Stimulated activated CD4-positive, alpha-beta T cell treated with anti-CD3 and anti-CD28 coated beads, TNF-alpha, amount 100 ng/mL, for 4 hours (primary cell): ENCODE data around the gene RAB10.
"Not testable (repeated sequence)": the region's sequence is repeated elsewhere in the genome, so short reads cannot be mapped to it uniquely, and the experiment has no call there.

Experiments
- DNase-seq, 3 experiments: peaks; one replicate each; pipeline ENCODE4 v3.0.0-alpha.2; 2020; ENCODE audit warnings: low read depth in 3 of 3

RAB10 gene

DNA sequence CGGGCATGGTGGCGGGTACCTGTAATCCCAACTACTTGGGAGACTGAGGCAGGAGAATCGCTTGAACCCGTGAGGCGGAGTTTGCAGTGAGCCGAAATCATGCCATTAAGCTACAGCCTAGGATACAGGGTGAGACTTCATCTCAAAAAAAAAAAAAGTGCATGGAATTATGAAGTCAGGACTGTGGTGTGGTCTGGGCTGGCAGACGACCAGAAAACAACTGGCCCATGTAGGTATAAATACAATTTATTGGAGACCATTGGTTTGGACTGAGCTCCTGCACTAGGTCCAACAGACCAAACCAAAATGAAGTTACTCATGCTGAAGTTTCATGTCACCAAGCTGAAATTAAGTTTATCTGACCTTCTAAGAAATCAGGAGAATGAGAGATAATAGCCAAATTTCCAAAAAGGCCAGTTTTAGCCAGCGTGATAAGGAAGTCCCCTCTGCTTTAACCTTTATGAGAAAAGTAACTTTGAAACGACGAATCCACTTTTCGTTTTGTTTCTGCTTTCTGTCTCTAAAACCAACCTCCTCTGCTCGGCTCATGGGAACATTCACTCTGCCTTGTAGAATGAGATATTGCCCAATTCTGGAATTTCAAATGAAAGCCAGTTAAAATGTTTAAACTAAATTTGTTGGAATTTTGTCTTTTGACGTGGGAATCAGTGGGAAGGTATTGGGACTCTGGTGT is 17.7 kb upstream of the RAB10 start:
- DNase-seq = no peak

- not testable (repeated sequence) for DNase-seq
Observed at GRCh38 chr2:26016706-26017045, 17.2 kb upstream of the RAB10 start.

GRCh38 chr2:26017464-26018183 is 16.3 kb upstream of the RAB10 start:
- no peak for DNase-seq

GRCh38 chr2:26018184-26019055 is 15.5 kb upstream of the RAB10 start:
- DNase-seq = no peak

DNA sequence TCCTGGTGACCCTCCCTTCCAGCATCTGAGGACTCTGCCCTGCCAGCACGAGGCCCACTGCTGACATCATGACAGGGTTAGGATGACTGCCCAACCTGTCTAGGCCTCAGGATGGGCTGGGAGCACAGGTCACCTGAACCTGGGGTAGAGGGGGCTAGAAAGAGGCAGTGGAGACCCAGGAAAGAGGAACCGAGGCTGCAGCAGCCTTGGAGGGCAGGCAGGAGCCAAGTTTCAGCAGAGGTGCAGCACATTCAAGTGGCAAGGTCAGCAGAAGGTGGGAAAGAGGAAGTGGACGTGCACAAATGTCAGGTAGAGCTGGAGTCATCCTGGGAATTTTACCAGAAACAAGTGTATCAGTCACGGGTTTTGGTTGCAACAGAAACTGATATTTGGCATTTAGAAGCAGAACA is 13.6 kb upstream of the RAB10 start:
- no peak for DNase-seq

DNA sequence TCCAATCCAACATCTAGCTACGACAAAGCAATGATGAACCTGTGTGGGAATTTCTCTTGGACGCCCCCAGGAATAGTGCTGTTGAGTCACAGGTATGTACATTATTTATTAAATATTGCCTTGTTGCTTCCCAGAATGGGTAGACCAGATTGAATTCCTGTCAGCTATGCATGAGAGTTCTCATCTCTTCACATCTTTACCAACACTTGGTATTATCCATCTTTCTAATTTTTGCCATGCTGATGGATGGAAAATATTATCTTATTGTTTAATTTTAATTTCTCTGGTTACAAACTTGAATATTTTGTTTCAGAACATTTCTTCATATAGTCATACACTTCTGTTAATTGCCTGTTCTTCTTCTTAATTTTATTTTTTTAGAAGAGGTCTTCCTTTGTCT is 9.6 kb upstream of the RAB10 start:
- DNase-seq = no peak

DNA sequence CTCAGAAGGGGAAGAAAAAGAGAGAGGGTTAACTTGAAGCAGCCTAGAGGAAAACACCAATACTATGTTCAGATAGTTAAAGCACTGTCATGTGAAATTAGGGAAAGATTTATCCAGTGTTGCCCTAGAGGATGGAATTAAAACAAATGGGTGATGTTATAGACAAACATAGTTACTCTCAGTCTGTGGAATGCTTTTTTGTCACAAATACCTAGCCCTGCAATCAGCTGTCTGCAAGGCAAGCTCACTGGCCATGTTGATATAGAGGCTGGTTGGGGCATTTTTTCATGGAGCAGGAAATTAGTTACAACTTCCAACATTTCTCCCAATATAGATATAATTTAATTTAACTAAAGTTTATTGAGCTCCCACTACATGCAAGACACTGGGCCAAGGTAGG is 8.4 kb upstream of the RAB10 start:
- no peak for DNase-seq

DNA sequence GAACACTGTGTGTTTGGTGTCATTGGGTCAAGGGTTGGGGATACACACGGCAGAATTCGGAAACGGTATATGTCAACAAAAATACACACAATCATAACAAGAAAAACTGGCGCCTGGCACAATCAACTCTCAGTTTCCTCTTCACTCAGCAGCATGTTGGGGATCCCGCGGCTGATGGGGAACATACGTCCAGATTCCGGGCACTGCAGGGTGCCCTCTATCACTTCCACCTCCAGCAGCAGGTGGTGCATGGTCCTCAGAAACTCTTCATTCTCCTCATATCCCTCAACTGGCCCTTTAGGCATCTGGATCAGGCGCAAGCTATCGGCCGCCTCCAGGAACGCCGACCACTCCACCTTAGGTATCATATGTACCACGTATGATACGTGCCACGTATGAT is 5.8 kb upstream of the RAB10 start:
- DNase-seq = not testable (repeated sequence)

- not testable (repeated sequence) for DNase-seq
Observed at GRCh38 chr2:26032586-26033269, 1.2 kb upstream of the RAB10 start.

GRCh38 chr2:26033270-26033817 is 540 bp upstream of the RAB10 start:
- DNase-seq = no peak

DNA sequence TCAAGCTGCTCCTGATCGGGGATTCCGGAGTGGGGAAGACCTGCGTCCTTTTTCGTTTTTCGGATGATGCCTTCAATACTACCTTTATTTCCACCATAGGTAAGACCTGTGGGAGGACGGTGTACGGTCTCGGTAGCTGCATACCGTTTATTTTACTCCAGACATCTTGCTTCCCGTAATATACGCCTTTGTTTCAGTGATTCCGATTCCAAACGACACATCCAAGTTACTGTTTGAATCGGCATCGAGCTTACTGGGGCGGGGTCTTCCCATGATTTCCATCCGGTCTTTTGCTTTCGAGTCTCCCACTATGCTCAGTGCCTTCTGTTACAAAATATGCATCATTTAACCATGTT is 731 bp downstream of the RAB10 start:
- DNase-seq = no peak

DNA sequence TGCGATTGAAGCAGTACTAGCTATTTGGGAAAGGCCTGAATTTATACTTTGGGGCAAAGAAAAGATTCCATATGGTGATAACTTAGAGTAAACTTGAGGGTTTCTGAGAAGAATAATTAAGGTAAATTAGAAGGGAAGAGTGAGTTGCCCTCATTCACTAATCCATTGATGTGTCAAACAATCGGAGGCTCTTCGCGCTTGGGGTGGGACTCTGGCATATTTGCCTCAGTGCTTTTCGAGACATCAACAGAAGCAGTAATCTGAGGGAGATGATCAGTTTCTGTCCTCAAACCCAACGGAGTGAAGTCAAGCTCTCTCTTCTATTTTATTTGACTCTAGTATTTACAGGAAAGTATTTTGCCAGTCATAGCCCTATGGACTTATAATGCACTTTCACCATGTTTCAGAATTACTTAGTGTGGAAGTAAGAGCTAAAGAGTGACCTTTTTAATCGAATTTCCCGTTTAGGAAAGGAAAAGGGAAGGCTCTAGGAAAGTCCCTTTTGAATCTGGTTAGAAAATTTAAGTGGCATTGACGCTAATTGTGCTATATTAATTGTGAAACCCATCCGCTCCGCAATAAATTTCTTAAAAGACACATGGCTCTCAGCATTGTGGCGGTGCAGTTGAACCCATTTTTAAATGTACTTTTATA is 1.3 kb downstream of the RAB10 start:
- DNase-seq = no peak

GRCh38 chr2:26039603-26040323 is 5.9 kb downstream of the RAB10 start:
- no peak for DNase-seq

GRCh38 chr2:26043109-26043508 is 9.2 kb downstream of the RAB10 start:
- no peak for DNase-seq

GRCh38 chr2:26043862-26044696 is 10.2 kb downstream of the RAB10 start:
- DNase-seq = no peak

GRCh38 chr2:26048791-26049190 is 14.9 kb downstream of the RAB10 start:
- no peak for DNase-seq

DNA sequence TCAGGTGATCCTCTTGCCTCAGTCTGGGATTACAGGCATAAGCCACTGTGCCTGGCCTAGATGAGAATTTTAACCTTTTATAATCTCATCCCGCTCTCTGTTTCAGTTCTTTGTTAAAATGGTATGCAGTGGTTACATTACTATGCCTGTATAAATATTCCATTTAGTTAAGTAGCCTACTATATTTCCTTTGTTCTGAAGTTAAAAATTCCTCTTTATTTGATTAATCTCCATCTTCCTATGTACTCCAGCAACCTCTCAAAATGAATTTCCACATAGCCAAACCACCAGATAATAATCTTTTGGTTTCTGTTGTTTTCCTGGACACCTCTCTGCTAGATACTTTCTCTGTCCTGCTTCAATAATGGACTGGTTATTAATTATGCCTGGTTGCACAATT is 15.8 kb downstream of the RAB10 start:
- no peak for DNase-seq

DNA sequence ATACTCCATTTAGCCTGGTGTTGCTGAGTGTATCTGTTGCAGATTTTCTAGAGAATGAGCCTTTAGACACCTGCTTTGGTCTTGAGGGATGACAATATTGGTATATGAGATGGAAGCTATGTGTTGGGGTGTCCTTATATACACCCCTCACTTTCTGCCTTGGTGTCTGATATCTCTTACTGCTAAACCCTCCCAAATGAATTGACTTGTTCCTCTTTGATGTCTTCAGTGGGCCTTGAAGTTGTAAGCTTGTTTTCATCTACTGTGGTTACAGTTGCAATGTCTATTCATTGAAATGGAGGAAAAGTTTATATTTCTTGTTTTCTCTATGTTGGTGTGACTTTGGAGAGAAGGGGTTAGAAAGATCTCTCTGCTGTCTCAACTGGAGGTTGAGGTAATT is 18.9 kb downstream of the RAB10 start:
- DNase-seq = no peak

GRCh38 chr2:26054598-26055348 is 20.9 kb downstream of the RAB10 start:
- no peak for DNase-seq
